Measurements from ENCODE around the gene BCAP29.

DNA sequence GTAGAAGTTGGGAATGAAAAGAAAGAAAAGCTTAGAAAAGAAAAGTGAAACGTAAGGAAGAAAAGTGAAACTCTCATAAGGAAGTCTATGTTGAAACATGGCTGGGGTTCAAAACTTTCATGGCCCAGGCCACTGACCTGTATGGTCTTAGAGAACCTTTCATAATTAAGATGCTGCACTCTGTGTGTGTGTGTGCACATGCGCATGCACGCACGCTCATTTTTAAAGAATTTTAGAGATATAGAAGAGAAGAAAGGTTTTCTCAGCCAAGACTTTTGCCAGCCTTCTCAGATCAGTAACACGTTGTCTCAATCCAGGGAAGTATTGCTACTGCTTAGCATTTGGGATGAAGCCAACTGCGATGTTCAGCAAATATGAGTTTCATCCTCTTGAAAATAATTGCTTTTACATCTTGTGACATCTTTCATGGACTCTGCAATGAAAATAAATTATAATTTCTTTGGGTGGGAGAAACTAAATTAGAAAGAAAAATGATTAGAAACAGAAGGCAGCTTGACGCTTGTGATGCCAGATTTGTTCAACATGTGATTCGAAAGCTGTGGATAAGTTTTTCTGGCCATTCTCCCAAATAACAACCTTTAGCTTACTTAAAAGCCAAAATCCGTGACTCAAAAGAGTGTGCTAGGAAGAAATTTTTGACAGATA is 64.4 kb downstream of the BCAP29 start:
- TF ChIP-seq, protein P1, sequence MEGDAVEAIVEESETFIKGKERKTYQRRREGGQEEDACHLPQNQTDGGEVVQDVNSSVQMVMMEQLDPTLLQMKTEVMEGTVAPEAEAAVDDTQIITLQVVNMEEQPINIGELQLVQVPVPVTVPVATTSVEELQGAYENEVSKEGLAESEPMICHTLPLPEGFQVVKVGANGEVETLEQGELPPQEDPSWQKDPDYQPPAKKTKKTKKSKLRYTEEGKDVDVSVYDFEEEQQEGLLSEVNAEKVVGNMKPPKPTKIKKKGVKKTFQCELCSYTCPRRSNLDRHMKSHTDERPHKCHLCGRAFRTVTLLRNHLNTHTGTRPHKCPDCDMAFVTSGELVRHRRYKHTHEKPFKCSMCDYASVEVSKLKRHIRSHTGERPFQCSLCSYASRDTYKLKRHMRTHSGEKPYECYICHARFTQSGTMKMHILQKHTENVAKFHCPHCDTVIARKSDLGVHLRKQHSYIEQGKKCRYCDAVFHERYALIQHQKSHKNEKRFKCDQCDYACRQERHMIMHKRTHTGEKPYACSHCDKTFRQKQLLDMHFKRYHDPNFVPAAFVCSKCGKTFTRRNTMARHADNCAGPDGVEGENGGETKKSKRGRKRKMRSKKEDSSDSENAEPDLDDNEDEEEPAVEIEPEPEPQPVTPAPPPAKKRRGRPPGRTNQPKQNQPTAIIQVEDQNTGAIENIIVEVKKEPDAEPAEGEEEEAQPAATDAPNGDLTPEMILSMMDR (IDR thresholded peaks at IDR 0.05 in 2 of 3, conservative IDR thresholded peaks at IDR 0.05 in 1 of 3; ENCODE audit: insufficient read depth in 2 of 3, low read depth in 1 of 3, low read length in 3 of 3), result no peak
- no peak for TF ChIP-seq KDM1A (IDR thresholded peaks at IDR 0.05)
- TF ChIP-seq, protein P2, sequence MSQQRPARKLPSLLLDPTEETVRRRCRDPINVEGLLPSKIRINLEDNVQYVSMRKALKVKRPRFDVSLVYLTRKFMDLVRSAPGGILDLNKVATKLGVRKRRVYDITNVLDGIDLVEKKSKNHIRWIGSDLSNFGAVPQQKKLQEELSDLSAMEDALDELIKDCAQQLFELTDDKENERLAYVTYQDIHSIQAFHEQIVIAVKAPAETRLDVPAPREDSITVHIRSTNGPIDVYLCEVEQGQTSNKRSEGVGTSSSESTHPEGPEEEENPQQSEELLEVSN (IDR thresholded peaks at IDR 0.05; ENCODE audit: borderline replicate concordance in 1 of 2, extremely low read depth in 1 of 2, insufficient read depth in 1 of 2, insufficient read length in 1 of 2, low read depth in 1 of 2, low read length in 1 of 2, poor library complexity in 1 of 2, severe bottlenecking in 1 of 2), result no peak
- no peak for TF ChIP-seq CBX8 (IDR thresholded peaks at IDR 0.05; ENCODE audit: borderline replicate concordance, extremely low read depth, low read depth, low read length, poor library complexity, severe bottlenecking)
